HCT116 (cell line): ENCODE measurements around the gene SCFD1. TPM values are rescaled to one million over a fixed set of nuclear protein-coding genes. Genes with fewer than 3 reads are reported as not detected.

Source experiments
- ATAC-seq: fragments of 200-7000 bp; cut with Tn5 transposase; 2 replicates; pipeline ENCODE4 v1.9.1; 2020; ENCODE audit warnings: mild to moderate bottlenecking, moderate library complexity
- BruUV-seq: library from RNA; stranded (reverse); fragments of 400-500 nt; replicated peaks from 2 replicates; lab custom pipeline; 2021; lab: Mats Ljungman, UMichigan
- CTCF ChIA-PET: fragments of 300-600 bp; sonication (Branson Sonifier 250); formaldehyde crosslinking; loops from one replicate; lab custom pipeline; 2021; ENCODE audit warnings: antibody characterized with exemption; lab: Charles Lee
- POLR2A ChIA-PET: fragments of 300-600, 350-600 bp; sonication (Branson Sonifier 250); formaldehyde crosslinking; loops from one replicate; lab custom pipeline; 2021; ENCODE audit warnings: antibody characterized with exemption; lab: Charles Lee
- RAD21 ChIA-PET, 2 experiments: fragments of 300-600 bp; sonication (Branson Sonifier 250); formaldehyde crosslinking; loops; one replicate each; lab custom pipeline; 2023; ENCODE audit warnings: low total read pairs in 2 of 2; ENCODE audit not compliant: uncharacterized antibody in 2 of 2, unreplicated experiment in 2 of 2, low non-redundant PET in 1 of 2; lab: Charles Lee
- DNase-seq: peaks from one replicate; pipeline ENCODE4 v3.0.0-alpha.2; 2010; ENCODE audit warnings: low read depth, low spot score
- H2AFZ ChIP-seq: fragments of 200-600 bp; shearing (Covaris generic), sonication (generic); 2 replicates; pipeline ENCODE4 v1.6.1; 2017; ENCODE audit warnings: low read depth, mixed run types, mixed read lengths, antibody characterized with exemption, low read length; ENCODE audit not compliant: poor library complexity, severe bottlenecking
- H3K27ac ChIP-seq: 2 replicates; pipeline ENCODE4 v1.5.1; 2012; ENCODE audit warnings: low read depth, low read length
- H3K27me3 ChIP-seq: fragments of 200-600 bp; sonication (generic); 2 replicates; pipeline ENCODE4 v1.6.1; 2016; ENCODE audit warnings: mixed run types, low read length, mixed read lengths; ENCODE audit not compliant: insufficient read depth
- H3K36me3 ChIP-seq, 2 experiments: fragments of 200-500 bp in 1 of 2; fragments of 200-600 bp in 1 of 2; sonication (Bioruptor generic) in 1 of 2; sonication (generic) in 1 of 2; 2 replicates each; pipeline versions ENCODE4 v1.5.1 to v1.6.1; 2014 to 2016; ENCODE audit warnings: low read length in 2 of 2, inconsistent platforms in 1 of 2, mixed read lengths in 1 of 2, mixed run types in 1 of 2; ENCODE audit not compliant: insufficient read depth in 2 of 2, control insufficient read depth in 1 of 2
- H3K4me1 ChIP-seq, 2 experiments: fragments of 200-600 bp in 1 of 2; sonication (generic) in 1 of 2; 2 replicates each; pipeline versions ENCODE4 v1.5.1 to v1.6.1; 2012 to 2017; ENCODE audit warnings: low read length in 2 of 2, inconsistent platforms in 1 of 2, mild to moderate bottlenecking in 1 of 2, mixed read lengths in 1 of 2, mixed run types in 1 of 2, moderate library complexity in 1 of 2; ENCODE audit not compliant: insufficient read depth in 2 of 2, control insufficient read depth in 1 of 2
- H3K4me2 ChIP-seq: fragments of 200-600 bp; sonication (generic); 2 replicates; pipeline ENCODE4 v1.6.1; 2017; ENCODE audit warnings: mixed run types, low read length, mixed read lengths
- H3K4me3 ChIP-seq, 2 experiments: fragments of 200-600 bp in 1 of 2; sonication (generic) in 1 of 2; replicated peaks in 1 of 2; 2 replicates each; pipeline ENCODE4 v1.5.1; 2011 to 2016; ENCODE audit warnings: low read length in 2 of 2, control low read depth in 1 of 2, low read depth in 1 of 2, mild to moderate bottlenecking in 1 of 2, mixed read lengths in 1 of 2, mixed run types in 1 of 2
- H3K79me2 ChIP-seq: fragments of 200-600 bp; sonication (generic); 2 replicates; pipeline ENCODE4 v1.6.1; 2017; ENCODE audit warnings: mild to moderate bottlenecking, mixed run types, low read length, moderate library complexity, mixed read lengths; ENCODE audit not compliant: insufficient read depth
- H3K9ac ChIP-seq: fragments of 200-600 bp; sonication (generic); 2 replicates; pipeline ENCODE4 v1.6.1; 2016; ENCODE audit warnings: low read length, mixed read lengths
- H3K9me2 ChIP-seq: fragments of 200-600 bp; sonication (generic), shearing (Covaris generic); 2 replicates; pipeline ENCODE4 v1.6.1; 2017; ENCODE audit warnings: mixed run types, mild to moderate bottlenecking, moderate library complexity; ENCODE audit not compliant: insufficient read depth
- H3K9me3 ChIP-seq, 2 experiments: fragments of 200-500 bp in 1 of 2; fragments of 200-600 bp in 1 of 2; sonication (Bioruptor generic) in 1 of 2; sonication (generic) in 1 of 2; 2 replicates each; pipeline ENCODE4 v1.6.1; 2014 to 2017; ENCODE audit warnings: low read length in 2 of 2, mixed read lengths in 2 of 2, inconsistent platforms in 1 of 2, low read depth in 1 of 2, mild to moderate bottlenecking in 1 of 2, mixed run types in 1 of 2, moderate library complexity in 1 of 2; ENCODE audit not compliant: control insufficient read depth in 1 of 2, insufficient read depth in 1 of 2
- H4K20me1 ChIP-seq: fragments of 200-600 bp; sonication (generic), shearing (Covaris generic); 2 replicates; pipeline ENCODE4 v1.6.1; 2017; ENCODE audit warnings: mixed run types, mild to moderate bottlenecking, moderate library complexity; ENCODE audit not compliant: insufficient read depth
- CBX3 ChIP-seq: IDR thresholded peaks from 2 replicates; pipeline ENCODE4 v1.6.1; 2012; ENCODE audit warnings: low read depth
- CEBPB ChIP-seq: IDR thresholded peaks from 2 replicates; pipeline ENCODE4 v1.6.1; 2012; ENCODE audit warnings: low read depth
- EGR1 ChIP-seq: IDR thresholded peaks from 2 replicates; pipeline ENCODE4 v1.6.1; 2012; ENCODE audit warnings: low read depth
- ELF1 ChIP-seq: IDR thresholded peaks from 2 replicates; pipeline ENCODE4 v1.6.1; 2012; ENCODE audit warnings: low read depth, borderline replicate concordance
- EZH2phosphoT487 ChIP-seq: fragments of 200-600 bp; IDR thresholded peaks from 2 replicates; pipeline ENCODE4 v1.6.1; 2018; ENCODE audit warnings: antibody characterized with exemption, borderline replicate concordance
- FOSL1 ChIP-seq: IDR thresholded peaks from 2 replicates; pipeline ENCODE4 v1.6.1; 2012; ENCODE audit warnings: low read depth
- JUND ChIP-seq: IDR thresholded peaks from 2 replicates; pipeline ENCODE4 v1.6.1; 2012
- POLR2AphosphoS5 ChIP-seq: IDR thresholded peaks from 2 replicates; pipeline ENCODE4 v1.6.1; 2011; ENCODE audit warnings: mild to moderate bottlenecking, low read depth, low read length, moderate library complexity
- SP1 ChIP-seq: IDR thresholded peaks from 2 replicates; pipeline ENCODE4 v1.6.1; 2012; ENCODE audit warnings: low read depth
- SRF ChIP-seq: IDR thresholded peaks from 2 replicates; pipeline ENCODE4 v1.6.1; 2012; ENCODE audit warnings: low read depth
- TCF7L2 ChIP-seq: IDR thresholded peaks from 2 replicates; pipeline ENCODE4 v1.7.0; 2011; ENCODE audit warnings: borderline replicate concordance, inconsistent platforms; ENCODE audit not compliant: insufficient read depth, insufficient read length; ENCODE audit errors: extremely low read depth
- YY1 ChIP-seq: IDR thresholded peaks from 2 replicates; pipeline ENCODE4 v1.6.1; 2011; ENCODE audit warnings: low read length, low read depth, moderate library complexity, mild to moderate bottlenecking; ENCODE audit not compliant: insufficient replicate concordance; ENCODE audit errors: extremely low read depth
- intact Hi-C: fragments of 100-400 bp; cut with micrococcal nuclease; formaldehyde crosslinking; loops from 2 replicates; pipeline ENCODE4 v1.10.0; 2022
- total RNA-seq: library from RNA; stranded (reverse); gene quantifications from one replicate; pipeline ENCODE4 v1.2.1, GENCODE V29; 2021; ENCODE audit not compliant: unreplicated experiment
- TF ChIP-seq, protein P1 (sequence below): IDR thresholded peaks from 2 replicates; pipeline ENCODE4 v1.6.1; 2012
- TF ChIP-seq, protein P2 (sequence below): IDR thresholded peaks from 2 replicates; pipeline ENCODE4 v1.6.1; 2012
- TF ChIP-seq, protein P3 (sequence below): IDR thresholded peaks from 2 replicates; pipeline ENCODE4 v1.6.1; 2012; ENCODE audit warnings: low read depth

Gene SCFD1
- total RNA-seq, 1 experiment from 2014 or later, result 71.1 TPM

DNA sequence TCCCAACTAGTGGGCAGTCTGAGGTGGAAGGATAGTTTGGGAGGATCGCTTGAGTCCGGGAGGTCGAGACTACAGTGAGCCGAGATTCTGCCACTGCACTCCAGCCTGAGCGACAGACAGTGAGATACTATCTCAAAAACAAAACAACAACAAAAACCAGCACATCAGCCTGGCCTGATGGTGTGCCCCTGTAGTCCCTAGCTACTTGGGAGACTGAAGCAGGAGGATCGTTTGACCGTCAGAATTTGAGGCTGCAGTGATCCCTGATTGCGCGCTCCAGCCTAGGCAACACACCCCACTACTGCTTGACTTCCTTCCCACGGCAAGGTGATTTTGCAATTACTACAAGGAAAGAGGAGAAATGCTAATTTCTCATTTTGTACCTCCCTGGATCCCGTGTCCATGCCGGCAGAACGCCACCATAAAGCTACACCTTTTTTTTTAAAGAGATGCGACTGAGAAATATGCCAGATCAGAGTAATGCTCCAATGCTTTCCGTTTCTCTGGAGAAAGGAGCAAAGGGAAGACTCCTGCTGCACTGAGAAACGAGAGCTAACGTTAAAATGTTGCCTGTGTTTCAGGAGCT, 672 bp upstream of the SCFD1 start:
- Histone ChIP-seq H3K4me1 (peaks cover 3 to 18% of the 10 kb centered on the region in 2 experiments; a peak in 3 of 4 replicates), H3K4me2 (peak overlapping the region; percentile 76), H3K9me2 (no peaks in the 10 kb centered on the region), H2AFZ (no peak overlapping the region), H3K4me3 (peak overlapping the region; percentile 86 to 90), H3K9me3 (no peaks in the 10 kb centered on the region), H3K9ac (peak overlapping the region; percentile 89), H3K27me3 (no peaks in the 10 kb centered on the region), H3K27ac (peak overlapping the region; percentile 61), H3K79me2 (peaks cover 42% of the 10 kb centered on the region), H3K36me3 (peaks cover under 1 to 5% of the 10 kb centered on the region in 2 experiments; a peak in 2 of 4 replicates), H4K20me1 (no peaks in the 10 kb centered on the region)
- ChIA-PET CTCF (no interaction called here), RAD21 (no interaction called here), POLR2A (interaction anchor here (0.7 to 1.6 kb wide), 4 partner anchors 10 to 167 kb away, joined by 3 read pairs; no protein-coding TSS in a partner anchor)
- no peak for DNase-seq
- BruUV-seq, result TSS peak; percentile 98
- no peak for TF ChIP-seq FOSL1
- TF ChIP-seq, protein P1, sequence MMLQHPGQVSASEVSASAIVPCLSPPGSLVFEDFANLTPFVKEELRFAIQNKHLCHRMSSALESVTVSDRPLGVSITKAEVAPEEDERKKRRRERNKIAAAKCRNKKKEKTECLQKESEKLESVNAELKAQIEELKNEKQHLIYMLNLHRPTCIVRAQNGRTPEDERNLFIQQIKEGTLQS, result no peak
- TF ChIP-seq SP1, result no peak
- no peak for TF ChIP-seq ELF1
- no peak for TF ChIP-seq EGR1
- ATAC-seq, result peak; percentile 5
- intact Hi-C loops, result no loop called here

DNA sequence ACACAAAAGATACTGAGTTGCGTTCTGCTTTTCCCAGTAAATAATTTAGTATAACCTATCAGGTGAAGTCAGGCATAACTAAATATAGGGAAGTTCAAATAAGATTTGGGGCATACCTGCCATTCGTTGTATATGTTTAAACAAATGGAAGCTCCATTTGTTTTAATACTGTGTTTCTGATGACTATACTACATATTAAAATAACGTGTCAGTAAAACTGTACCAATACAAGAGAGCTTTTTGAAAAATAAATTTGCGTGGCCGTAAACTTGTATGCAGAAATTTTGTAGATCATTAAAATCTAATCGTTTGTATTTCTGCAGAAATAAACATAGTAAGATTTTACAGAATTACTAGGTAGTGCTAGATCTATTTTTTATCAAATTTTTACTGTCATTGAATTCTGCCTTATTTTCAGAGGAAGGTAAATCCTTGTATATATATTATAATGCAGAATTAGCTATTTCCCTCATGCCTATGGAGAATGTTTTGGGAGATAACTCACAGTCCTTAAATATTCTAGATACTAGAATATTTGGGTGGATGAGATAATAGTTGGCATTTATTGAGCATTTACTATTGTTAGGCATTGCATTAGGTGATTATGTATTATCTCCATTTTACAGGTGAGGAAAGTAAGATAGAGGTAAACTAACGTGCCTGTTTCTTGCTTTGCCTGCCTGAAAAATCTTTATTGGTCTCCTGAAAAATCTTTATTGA, 1.5 kb downstream of the SCFD1 start:
- H3K4me1 ChIP-seq, result peaks cover 3 to 19% of the 10 kb centered on the region in 2 experiments; a peak in 3 of 4 replicates
- TF ChIP-seq CBX3, result no peak
- TF ChIP-seq YY1, result no peak
- TF ChIP-seq, protein P2, sequence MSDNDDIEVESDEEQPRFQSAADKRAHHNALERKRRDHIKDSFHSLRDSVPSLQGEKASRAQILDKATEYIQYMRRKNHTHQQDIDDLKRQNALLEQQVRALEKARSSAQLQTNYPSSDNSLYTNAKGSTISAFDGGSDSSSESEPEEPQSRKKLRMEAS, result no peak
- TF ChIP-seq POLR2AphosphoS5, result no peak
- TF ChIP-seq, protein P3, sequence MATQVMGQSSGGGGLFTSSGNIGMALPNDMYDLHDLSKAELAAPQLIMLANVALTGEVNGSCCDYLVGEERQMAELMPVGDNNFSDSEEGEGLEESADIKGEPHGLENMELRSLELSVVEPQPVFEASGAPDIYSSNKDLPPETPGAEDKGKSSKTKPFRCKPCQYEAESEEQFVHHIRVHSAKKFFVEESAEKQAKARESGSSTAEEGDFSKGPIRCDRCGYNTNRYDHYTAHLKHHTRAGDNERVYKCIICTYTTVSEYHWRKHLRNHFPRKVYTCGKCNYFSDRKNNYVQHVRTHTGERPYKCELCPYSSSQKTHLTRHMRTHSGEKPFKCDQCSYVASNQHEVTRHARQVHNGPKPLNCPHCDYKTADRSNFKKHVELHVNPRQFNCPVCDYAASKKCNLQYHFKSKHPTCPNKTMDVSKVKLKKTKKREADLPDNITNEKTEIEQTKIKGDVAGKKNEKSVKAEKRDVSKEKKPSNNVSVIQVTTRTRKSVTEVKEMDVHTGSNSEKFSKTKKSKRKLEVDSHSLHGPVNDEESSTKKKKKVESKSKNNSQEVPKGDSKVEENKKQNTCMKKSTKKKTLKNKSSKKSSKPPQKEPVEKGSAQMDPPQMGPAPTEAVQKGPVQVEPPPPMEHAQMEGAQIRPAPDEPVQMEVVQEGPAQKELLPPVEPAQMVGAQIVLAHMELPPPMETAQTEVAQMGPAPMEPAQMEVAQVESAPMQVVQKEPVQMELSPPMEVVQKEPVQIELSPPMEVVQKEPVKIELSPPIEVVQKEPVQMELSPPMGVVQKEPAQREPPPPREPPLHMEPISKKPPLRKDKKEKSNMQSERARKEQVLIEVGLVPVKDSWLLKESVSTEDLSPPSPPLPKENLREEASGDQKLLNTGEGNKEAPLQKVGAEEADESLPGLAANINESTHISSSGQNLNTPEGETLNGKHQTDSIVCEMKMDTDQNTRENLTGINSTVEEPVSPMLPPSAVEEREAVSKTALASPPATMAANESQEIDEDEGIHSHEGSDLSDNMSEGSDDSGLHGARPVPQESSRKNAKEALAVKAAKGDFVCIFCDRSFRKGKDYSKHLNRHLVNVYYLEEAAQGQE, result no peak
- TF ChIP-seq, protein P1, result no peak
- TF ChIP-seq SP1, result no peak
- no peak for TF ChIP-seq CEBPB
- TF ChIP-seq EZH2phosphoT487, result no peak
- TF ChIP-seq ELF1, result no peak
- no peak for TF ChIP-seq FOSL1
- TF ChIP-seq SRF, result no peak
- no peak for TF ChIP-seq JUND
- no peak for TF ChIP-seq TCF7L2

More for the DNA sequence above, 1.5 kb downstream of the SCFD1 start:
- no TSS peak for BruUV-seq
- intact Hi-C loops, result no loop called here
- H3K9me2 ChIP-seq, result no peaks in the 10 kb centered on the region
- no peaks in the 10 kb centered on the region for H3K36me3 ChIP-seq
- ChIA-PET RAD21 (no interaction called here), POLR2A (no interaction called here), CTCF (no interaction called here)
- no peaks in the 10 kb centered on the region for H4K20me1 ChIP-seq
- ATAC-seq, result no peak
- peak overlapping the region; percentile 86 to 90 for H3K4me3 ChIP-seq
- peak overlapping the region; percentile 76 for H3K4me2 ChIP-seq
- peaks cover 60% of the 10 kb centered on the region for H3K79me2 ChIP-seq
- H3K27ac ChIP-seq, result no peak overlapping the region
- H3K9me3 ChIP-seq, result no peaks in the 10 kb centered on the region
- peak overlapping the region; percentile 89; the same call in 1 of the 2 replicates for H3K9ac ChIP-seq
- no peak overlapping the region for H2AFZ ChIP-seq
- H3K27me3 ChIP-seq, result no peaks in the 10 kb centered on the region
- DNase-seq, result no peak
